Measurements from ENCODE around the gene SUV39H1.

- TF ChIP-seq CTCF (IDR thresholded peaks at IDR 0.05; ENCODE audit: insufficient read depth, low read depth, low read length), result no peak
- TF ChIP-seq EZH2 (IDR thresholded peaks at IDR 0.05; ENCODE audit: insufficient read depth, low read length), result no peak
Observed at GRCh38 chrX:48700951-48701653, 4.6 kb downstream of the SUV39H1 start.
